Medulla oblongata (tissue), 1 donor: ENCODE data around the gene SPACA7.

Source experiments
- DNase-seq: peaks from one replicate; pipeline ENCODE4 v3.0.0-alpha.2; 2015; ENCODE audit errors: extremely low spot score

The SPACA7 gene

DNA sequence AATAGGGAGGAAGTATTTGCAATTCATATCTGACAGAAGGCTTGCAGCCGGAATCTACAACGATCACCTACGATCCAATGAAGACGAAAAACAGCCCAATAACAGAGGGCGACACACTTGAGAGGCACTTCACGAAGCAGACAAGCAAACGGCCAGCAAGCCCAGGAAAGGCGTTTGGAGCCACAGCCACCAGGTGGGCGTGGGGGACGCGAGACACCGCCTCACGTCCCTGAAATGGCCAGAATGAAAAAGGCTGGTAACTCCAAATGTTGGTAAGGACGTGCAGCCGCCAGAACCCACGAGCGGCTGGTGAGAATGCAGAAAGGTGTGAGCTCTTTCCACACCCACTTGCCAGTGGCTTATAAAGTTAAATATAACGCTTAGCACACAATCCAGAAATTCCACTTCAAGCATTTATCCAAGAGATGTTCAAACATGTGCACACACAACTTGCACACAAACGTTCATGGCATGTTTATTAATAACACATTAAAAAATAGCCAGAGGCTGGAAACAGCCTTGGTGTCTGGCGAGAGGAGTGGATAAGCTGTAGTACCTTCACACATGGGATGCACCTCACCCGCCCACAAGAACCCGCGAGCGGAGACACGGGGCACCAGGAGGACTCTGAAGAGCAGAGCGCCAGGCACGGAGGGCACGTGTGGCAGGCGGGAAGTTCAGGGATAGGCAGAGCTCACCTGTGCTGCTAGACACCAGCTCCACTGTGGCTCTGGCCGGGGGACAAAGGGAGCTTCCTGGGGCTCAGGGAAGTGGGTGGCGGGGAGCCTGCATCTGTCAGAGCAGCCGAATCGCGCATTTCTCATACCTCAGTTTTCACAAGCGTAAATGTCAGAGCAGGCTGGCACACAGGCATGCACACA, 89.3 kb downstream of the SPACA7 start:
- DNase-seq, result no peak

DNA sequence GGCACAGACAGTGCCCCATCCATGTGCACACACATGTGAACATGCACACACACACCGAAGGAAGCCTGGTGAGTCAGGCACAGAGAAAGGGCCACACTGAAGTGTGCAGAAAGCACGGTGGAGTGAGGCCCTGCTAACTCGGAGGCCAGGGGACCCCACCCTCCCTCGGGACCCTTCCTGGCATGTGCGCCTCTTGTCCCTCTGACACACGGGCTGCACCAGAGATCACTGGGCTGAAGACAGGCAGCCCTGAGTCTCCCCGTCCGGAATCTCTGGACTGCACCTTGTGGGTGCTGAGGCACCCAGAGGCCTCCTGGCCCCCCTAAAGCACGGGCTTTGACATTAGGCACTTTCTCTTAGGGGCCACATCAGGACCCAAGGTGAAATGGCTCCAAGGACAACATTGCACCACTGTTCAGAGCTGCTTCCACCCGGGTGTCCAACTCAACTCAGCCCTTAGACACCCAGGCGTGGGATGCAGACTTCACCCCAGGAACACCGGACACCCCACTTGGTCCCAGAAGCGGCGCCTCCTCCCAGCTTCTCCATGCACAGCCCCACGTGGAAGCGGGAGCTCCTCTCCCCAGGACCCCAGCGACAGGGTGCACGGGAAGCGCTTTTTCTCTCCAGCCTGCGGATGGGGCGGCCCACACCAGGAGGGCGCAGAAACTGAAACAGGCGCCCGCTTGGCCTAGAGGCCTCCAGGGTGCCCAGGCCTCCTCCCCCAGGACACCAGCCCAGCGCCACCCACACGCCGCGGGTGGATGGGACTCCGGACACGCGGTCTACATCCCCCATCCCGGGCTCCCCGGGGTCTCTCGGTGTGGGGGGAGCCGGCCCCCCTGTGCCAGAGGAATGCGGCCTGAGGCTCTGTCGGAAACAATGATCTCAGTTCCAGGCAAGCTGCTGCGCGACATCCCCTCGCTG, 90.2 kb downstream of the SPACA7 start:
- no peak for DNase-seq

DNA sequence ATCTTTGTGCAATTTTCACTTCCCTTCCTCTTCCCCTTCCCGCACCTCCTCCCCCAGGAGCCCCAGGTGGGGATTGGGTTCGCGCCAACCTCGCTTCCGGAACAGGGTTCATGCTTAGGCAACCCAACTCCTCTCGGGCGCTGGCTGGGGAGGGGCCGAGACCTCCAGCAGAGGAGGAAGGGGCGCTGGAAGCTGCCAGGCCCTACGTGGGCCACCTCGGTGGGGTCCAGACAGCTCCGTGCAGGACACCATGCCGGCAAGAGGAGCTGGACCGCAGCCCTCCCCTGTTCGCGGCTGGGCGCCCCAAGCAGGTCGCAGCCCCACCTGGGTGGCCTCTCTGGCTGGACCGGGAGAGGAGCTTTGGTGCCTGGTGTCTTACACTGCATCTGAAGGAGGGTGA, 91.1 kb downstream of the SPACA7 start:
- DNase-seq, result no peak

DNA sequence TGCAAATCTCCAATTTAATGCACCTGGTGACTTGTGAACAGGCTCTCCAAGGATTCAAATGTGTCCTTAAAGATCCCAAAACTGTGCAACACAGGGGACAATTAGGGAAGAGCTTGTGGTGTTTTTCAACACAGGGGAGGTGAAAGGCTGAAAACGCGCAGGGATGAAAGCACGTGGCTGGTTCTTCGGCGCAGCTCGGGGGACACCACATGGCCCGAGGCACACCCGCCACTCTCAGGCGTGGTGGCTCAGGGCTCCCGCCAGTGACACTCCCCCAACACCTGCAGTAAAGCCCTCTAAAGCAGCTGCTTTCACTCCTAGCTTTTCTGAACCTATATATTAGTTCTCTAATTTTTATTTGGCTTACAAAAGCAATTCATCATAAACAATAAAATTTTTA, 91.9 kb downstream of the SPACA7 start:
- no peak for DNase-seq

DNA sequence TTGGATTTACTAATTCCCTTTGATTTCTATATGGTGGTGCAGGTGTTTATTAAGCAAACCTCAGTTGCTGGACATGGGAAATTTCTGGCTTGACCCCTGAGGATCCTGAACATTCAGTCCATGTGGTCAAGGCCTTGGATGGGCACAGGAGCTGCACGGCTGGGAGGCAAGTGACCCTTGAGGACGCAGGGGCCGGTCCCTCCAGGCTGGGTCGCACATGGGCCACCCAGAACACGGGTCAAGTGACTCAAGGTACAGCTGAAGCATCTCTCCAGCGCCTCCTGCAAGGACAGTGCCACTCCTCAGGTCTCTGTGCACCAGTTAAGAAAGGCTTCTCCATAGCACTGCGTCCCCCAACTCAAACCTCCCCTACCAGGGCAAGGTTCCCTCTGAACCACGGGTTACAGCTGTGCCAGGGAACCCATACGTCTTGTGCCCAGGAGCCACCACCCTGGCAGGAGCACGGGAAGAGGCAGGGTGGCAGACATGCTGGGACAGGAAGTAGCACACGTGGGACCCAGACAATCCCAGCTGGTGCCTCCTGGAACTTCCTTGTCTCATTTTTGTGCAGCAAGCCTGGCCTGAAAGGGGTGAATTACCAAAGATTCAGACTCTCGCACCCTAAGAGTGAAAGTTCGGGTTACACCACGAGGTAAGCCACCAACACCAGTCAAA, 93.1 kb downstream of the SPACA7 start:
- DNase-seq, result no peak

DNA sequence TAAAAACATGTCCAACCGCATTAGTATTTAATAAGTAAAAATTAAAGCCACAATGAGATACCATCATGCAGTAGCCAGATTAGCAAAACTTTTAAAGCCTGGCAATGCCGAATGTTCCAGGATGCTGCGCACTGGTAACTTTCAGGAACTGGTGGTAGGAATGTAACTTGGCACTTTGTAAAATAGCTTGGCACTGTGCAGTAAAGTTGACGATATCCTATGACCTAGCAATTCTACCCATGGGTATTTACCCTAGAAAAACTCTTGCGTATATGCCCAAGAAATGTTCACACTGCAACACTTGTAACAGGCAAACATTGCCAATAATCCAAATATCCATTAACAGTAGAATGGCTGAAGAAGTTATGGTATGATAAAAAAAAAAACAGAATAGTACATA, 97.7 kb downstream of the SPACA7 start:
- DNase-seq, result no peak

DNA sequence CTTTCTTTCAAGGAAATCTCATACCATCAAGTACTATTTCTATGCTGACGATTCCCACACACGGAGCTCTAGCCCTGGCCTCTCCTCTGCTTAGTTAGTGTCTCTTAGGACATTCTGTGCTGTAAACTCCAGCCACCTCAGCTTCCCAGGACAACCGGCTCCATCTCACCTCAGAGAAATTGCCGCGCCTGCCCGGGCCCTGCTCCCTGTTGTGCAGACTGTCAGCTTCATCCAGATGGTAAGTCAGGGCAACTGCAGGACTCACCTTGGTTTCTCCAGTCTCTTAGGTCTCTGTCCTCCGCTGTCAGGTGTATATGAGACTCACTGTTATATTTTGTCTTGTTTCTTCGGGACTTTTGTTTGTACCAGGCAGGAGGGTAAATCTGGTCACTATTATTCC, 98.7 kb downstream of the SPACA7 start:
- DNase-seq, result no peak

DNA sequence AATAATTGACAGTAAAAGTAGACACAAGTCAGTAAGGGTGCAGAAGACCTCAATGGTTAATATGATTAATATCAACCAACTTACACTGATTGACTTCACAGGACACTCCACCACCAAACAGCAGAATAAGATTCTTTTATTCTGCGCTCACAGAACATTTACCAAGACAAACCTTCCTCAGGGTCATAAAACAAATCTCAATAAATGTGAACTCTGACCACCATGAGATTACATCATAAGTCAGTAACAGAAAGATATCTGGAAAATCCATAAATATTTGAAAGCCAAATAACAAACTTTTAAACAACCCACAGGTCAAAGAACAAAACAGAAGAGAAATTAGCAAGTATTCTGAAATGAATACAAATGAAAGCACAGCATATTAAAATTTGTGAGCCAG, 99.7 kb downstream of the SPACA7 start:
- no peak for DNase-seq

DNA sequence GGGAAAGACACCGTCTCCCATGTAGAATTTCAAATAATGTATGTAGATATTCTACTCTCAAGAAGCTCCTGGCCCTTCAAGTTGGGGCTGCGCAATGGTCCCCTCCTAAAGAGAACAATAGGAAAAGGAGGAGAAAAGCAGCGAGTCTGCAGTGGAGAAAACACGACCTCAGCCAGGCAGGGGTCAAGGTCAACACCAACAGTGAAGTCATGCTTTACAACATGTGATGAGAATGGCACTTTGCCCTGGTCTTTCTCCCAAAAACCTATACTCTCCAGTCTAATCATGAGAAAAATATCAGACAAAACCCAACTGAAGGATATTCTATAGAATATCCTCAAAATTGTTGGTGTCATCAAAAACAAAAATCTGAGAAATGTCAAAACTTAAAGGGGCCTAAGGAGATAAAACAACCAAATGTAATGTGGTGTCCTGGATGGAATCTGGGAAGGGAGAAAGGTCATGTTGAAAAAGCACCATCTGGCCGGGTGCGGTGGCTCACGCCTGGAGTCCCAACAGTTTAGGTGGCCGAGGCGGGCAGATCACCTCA, 101.0 kb downstream of the SPACA7 start:
- DNase-seq, result no peak

DNA sequence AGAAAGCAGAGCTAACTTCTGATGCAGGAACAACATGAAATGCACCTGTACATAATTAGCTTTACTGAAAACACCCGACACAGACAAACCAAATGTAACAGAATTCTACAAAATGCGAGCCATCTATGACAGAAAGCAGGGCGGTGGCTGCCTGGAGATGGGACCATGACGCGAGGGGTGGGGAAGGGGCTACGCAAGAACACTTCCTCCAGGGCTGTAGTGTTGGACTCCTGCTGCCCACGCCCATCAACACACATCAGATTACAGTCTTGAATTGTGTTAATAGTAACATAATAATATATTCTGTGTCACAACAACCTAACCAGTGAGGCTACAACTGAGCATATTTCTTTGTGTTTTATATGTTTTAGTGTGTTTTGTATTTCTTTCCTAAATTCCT, 103.2 kb downstream of the SPACA7 start:
- DNase-seq, result no peak

DNA sequence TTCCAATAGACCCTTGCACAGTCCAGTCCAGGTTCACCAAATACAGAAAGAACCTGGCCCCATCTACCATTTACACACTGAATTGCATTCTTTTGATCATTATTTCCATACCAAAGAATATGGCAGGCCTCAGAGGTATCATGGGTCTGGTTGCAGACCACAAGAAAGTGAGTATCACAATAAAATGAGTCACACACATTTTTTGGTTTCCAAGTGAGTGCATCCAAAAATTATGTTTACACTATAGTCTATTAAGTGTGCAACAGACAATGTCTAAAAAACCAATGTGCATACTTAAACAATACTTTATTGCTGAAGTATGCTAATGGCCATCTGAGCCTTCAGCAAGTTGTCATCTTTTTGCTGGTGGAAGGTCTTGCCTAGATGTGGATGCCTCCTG, 105.3 kb downstream of the SPACA7 start:
- no peak for DNase-seq

DNA sequence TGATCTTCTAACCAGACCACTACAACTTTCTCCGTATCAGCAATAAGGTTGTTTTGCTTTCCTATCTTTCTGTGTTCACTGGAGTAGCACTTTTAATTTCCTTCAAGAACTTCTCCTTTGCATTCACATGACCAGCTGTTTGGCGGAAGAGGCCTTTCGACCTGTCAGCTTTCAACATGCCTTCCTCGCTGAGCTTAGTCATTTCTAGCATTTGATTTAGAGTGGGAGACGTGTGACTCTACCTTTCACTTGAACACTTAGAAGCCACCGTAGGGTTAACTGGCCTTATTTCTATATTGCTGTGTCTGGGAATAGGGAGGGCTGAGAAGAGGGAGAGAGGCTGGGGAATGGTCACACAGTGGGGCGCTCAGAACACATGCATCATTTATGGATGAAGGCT, 107.1 kb downstream of the SPACA7 start:
- DNase-seq, result no peak
